CD1c-positive myeloid dendritic cell (primary cell): ENCODE data around the gene TNIP1.

Experiments used
- DNase-seq: peaks from one replicate; pipeline ENCODE4 v3.0.0-alpha.2; 2016; ENCODE audit errors: extremely low spot score

The TNIP1 gene

DNA sequence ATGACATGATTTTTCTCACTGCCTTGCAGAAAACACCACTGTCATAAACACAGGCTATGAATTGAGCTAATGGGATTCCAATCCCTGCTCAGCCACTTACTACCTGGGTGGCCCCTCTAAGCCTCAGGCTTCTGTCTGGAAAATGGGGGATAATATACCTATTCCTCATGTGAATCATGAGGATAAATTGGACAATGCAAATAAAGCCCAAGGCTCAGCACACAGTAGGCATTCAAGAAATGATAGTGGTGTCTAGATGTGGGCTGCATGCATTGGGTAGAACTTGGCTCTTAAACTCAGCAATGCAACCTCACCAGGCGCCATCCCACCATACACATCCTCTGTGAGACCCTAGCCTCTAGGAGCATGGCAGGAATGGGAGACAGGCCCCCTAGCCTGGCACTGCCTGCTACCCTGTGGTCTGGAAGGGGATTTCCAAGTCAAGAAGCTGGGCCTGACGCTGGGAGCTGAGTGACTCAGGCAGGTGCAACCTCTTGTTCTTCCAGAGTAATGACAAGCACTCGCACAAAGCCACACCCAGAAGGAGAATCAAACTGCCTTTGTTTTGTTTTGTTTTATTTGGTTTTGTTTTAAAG is 2.3 kb upstream of the TNIP1 start:
- DNase-seq = peak; percentile 65

DNA sequence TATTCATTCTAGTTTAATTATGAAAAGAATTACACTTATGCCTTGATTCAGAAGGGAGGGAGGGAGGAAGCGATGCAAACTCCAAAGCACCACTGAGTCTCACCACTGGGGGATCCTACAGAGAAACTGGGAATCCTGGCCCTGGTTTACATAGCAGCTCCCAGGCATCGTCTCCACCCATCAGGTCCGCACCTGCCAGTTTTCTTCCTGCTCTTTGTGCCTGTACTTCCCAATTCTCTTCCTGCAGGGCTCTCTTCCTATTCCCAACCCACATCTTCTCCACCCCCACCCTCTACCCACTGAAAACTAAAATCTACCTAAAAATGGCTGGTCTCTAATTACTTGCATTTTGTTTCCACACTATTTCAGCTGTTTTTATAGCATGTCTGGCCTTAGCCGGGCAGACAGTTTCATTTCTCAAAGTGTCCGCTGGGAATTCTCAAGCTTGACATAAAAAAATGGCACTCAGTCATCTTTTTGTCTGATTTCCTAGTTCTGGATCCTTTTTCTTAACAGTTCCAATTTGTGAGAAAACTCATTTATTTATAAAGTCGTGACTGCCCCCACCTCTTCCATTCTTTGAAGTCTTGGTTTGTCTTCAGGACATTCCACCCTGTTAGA is 1.6 kb upstream of the TNIP1 start:
- DNase-seq = peak; percentile 32

DNA sequence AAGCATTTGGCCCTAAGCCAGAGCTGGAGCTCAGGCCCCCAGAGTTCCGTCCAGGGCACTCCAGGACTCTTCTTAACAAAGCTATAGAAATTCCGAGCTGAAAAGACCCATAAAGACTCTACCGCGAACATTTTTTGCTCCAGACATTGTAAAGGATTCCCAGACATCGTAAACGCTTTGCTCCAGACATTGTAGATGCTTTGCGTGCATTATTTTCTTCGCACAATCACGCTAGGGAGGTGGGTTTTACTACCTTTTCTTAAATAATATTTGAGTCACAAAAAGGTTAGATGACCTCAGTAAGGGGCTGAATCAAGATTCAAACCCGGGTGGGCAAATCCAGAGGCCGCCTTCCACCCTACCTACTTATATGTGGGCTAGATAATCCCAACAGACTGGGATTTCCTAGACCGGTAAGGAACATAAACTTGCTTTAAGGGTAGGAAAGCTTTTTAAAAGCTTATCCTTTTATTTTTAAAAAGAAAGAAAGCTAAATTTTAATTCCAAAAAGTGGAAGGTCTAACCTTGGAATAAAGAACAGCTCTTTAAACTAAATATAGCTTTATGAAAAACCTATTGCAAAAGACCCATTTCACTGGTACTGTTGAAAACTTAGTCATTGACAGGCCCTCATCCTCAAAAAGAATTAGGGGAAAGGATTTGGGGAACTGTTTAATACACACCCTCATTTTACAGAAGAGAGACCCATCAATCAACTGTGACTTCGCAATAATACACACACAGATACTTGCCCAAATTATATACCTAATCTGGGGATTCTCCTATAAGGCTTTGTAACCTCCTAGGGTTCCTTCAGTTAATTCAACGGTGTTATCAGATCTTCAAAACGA is 822 bp upstream of the TNIP1 start:
- DNase-seq = peak; percentile 80

DNA sequence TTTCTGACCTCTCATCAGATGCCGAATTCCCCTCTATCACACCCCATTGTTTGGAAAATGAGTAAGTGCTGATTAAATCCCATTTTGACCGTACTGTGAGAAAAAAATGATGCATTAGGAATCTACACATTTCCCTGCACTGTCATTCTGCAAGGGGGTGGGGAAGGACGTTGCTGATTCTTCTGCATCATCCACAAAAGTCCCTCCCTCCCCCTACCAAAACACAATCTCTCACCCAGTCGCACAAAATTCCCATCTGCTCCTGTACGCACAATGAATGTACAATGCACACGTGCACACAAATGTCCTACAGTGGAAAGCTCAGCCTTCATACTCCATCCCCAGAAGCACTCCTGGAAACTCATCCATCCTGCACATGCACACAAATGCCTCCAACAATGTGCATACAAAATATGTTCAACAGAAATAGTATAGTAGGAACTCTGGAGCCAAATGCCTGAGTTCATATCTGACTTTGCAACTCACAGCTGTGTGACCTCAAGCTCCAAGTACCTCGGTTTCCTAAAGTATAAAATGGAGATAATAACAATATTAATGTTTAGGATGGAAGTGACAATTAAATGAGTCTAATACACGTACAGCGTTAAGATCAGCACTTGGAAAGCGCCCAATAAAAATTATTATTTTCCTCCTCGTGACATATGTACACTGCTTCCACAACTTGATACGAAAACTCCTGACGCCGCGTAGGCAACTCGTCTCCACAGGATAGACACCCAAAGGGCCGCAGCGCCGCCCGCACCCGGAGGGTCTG is 809 bp downstream of the TNIP1 start:
- DNase-seq = peak; percentile 29

DNA sequence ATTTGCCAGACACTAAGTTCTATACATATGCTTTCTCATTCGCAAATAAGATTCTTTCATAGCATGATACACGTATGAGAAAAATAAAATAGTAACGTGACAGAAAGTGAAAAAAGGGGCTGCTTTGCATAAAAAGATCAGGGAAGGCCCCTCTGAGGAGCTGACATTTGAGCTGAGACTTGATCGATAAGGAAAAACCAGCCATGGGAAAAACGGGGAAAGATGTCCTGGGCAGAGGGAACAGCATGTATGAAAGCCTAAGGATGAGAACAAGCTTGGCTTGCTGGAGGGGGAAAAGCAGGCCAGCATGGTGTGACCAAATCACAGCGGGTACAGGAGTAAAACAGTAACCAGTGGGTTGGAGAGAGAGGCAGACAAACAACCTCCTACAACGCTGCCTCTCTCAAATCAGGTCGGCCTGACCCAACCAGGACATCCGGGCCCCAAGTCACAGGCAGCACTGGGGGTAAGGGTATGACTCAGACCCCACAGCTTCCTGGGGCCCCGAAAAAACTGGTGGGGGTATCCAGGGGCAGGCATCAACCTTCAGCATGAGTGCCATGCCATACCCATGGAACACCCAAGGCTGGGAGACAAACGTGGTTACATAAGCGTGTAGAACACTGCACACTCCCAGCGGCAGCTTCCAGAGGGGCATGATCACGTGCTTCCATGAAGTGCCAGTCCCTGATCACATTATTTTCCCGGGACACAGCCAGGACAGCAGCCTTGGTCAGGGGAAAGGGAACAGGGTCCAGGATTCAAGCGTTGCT is 2.2 kb downstream of the TNIP1 start:
- DNase-seq = no peak

DNA sequence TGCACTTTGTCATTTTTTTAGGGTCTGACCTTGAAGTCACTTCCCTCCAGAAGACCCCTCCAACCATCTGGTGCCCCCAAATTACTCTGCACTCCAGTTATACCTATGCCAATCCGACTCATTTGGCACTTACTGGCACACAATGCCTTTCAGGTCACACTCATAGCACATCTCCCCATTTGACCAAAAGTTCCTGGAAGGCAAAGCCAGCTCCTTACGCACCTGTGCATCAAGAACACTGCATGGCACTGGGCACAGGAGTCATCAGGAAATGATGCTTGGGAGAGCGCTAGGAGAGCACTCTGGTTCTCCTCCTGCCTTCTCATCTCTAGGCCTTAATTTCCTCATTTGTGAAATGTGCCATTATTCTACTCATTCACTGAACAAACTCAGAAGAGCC is 2.9 kb downstream of the TNIP1 start:
- DNase-seq = no peak

DNA sequence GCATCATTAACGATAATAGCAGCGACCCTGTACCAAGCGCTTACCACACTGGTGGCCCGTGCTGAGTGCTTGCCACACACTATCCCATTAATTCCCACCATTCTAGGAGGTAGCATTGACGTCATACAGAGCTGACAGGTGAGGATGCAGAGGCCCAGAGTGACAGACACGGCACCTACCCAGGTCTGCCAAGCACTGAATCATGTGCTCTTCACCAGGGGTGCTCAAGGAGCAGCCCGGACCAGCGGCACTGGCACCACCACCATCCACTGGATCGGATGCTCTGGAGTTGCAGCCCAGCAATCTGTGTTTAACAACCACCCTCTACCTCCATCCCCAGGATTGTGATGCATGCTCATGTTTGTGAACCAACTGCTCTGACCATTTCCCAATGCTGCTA is 3.4 kb downstream of the TNIP1 start:
- no peak for DNase-seq

DNA sequence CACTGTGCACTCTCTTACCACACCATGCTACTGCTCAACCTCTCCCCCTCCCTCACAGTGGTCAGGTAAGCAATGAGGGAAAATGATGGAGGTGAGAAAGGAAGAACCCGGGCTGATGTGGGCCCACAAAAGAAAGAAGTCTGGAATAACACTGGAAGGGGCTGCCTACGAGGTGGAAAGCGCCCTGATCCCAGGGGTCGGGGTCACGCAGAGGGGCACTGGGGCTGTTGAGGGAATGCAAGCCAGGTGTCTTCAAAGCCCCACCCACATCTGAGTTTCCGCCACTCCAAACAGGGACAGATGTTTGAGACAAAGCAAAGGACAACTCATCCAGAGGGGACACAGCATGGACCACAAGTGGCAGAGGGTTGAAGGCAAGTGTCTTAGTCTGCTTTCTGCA is 4.2 kb downstream of the TNIP1 start:
- DNase-seq = no peak

DNA sequence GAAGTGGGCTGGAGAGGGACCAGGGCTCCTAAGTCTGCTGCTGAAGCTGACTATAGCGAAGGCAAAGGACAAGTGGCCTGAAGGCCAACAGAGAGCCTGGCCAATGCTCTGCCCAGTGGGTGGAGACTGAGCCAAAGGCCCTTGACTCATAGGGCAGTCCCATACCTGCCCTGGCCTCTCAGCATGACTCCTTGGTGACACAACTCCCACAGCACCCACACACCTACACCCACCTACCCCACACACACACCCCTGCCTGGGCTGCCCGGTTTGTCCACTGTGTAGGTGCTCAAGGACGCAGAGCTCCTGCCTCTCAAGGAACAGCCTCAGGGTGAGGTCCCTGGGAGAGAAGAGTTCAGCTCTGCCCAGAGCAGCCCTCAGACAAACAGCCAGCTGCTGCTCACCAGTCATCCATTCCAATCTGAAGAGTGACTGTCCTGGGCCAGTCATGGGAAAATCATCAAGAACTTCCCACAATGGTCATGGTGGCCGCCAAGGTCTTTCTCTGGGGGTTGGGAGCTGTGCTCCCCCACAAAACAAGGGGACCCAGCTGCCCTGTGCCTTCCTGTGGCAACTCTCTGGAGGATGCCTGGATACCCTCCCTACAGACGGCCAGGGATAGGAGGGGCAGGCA is 5.0 kb downstream of the TNIP1 start:
- no peak for DNase-seq

DNA sequence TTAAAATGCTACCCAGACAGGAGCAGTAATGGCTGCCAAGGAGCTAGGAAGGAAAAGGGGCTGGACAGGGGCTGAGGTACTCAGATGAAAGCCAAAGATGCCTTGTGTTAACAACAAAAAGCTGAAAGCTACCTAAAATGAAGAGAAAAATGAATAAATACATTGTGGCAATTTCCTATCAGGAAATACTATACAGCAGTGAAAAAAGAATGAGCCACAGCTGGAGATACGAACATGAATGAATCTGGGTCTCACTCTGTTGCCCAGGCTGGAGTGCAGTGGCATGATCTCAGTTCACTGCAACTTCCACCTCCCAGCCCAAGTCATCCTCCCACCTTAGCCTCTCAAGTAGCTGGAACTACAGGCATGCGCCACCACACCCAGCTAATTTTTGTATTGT is 6.3 kb downstream of the TNIP1 start:
- DNase-seq = no peak

DNA sequence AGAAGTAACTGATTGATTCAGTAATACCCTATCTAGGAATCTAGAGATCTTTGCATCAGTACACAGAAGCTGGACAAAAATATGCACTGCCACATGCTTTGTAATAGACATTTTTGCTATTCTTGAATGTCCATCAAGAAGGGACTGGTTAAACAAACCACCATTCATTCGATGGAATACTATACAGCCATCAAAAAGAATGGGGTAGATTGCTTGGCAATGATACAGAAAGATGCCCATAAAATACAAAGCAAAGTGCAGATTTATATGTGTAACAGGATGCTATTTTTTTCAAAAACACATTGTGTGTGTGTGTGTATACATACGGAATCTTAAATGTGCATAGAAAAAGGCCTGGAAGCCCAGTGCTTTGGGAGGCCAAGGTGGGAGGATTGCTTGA is 7.6 kb downstream of the TNIP1 start:
- no peak for DNase-seq

DNA sequence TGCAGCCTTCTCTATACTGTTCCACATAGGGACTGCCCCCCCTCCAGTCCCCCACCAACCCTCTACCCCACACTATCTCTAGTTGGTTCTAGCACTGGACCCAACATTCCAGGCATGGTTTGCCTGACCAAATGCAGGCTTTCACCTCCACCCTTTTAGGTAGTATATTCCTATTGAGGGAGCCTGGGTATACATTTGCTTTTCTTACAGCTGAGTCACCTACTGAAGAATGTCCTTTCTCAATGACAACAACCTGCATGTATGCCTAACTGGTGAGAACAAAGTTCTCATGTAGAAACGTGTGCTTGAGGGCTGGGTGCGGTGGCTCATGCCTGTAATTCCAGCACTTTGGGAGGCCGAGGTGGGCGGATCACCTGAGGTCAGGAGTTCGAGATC is 8.2 kb downstream of the TNIP1 start:
- DNase-seq = no peak

DNA sequence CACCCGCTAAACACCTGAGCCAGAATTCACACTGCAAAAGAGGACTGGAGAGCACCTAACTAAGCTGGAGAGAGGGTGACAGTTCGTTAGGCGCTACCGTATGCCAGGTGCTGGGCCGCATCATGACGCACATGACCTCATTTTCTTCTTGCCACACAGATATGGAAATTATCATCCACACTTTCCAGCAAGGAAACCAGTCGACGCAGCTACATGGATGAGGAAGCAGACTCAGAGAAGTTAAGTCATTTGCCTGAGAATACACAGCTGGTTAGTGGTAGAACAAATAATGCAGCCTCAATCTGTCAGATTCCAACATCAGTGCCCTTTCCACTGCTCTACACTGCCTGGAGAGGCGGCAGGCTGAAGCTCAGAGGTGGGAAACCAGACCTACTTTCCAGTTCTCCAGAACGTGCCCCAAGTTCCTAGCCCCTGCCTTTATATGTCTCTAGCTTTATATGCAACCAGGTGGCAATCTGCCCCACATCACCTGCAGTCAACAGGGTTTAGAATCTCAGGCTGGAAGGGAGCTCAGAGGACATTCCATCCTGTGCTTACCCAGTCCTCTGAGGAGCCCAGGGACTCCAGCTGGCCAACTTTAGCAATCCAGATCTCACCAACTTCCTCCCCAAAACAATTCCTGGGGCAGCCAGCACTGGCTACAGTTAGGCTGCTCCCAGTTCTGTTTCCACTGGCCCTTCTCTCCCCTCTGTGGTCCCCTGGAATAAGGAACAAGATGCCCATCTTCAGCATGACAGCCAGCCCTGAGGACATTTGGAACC is 8.8 kb downstream of the TNIP1 start:
- no peak for DNase-seq

DNA sequence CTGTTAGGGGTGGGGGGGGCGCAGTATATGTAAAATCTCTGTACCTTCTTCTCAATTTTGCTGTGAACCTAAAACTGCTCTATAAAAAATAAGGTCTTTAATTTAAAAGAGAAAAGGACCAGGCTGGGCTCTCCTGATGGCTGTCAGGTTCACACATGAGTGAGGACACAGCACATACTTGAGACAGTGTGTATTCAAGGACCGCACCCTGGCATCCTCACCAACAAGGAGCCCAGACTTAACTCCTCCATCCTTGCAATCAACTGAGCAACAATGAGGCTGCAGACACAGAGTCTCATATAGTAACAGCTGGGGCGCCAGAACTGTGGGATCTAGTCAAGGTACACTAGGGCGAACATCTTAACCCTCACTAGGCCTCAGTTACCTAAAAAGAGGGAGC is 9.8 kb downstream of the TNIP1 start:
- no peak for DNase-seq

DNA sequence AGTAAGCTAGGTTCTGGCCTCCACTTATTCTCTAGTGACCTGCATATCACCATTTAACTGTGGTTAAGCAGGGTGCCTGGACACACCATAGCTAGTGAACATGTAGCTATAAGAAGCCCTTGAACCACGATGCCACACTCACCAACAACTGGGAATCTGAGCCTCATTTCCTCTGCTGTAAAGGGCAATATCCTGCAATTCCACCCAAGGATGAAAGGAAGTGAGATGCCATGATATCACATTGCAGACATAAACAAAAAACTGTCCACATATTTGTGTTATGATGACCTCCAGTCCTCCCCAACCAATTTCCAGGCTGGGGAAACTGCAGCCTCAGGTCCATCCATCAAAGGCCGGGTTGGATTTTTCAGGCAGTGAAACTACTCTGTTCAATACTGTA is 10.4 kb downstream of the TNIP1 start:
- DNase-seq = no peak

DNA sequence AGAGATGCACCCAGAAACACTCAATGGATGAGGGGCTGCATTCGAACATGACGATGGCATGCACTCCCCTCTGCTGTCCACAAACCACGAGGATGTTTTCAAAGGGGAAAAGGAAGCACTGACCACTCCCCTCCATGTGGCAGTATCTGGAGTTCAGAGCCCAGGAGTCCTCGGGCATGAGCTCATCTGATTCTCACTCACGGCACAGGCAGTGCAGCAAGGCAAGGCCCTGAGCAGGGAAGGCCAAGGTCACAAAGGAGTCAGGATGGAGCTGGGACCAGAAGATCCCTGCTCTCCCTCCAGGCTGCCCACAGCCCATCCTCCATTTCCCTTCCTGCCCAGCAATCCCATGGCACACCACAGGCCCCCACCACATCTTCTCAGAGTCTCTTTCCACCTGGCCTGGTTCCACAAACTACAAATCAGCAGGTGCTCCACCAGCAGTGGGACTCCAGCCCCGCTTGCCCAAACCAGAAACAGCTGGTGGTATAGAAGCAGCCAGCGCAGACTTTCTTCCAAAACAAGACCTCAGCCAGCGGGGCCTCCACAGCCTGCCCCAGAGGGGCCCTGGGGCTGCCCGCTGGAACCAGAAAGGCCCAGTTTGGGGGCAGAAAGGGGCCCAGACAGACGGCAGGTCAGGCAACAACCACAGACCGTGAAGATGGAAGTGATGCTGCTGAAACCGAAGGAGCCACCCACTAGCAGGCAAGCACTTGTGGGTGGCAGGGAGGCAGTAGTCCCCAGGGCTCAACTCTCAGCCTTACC is 12.2 kb downstream of the TNIP1 start:
- no peak for DNase-seq

DNA sequence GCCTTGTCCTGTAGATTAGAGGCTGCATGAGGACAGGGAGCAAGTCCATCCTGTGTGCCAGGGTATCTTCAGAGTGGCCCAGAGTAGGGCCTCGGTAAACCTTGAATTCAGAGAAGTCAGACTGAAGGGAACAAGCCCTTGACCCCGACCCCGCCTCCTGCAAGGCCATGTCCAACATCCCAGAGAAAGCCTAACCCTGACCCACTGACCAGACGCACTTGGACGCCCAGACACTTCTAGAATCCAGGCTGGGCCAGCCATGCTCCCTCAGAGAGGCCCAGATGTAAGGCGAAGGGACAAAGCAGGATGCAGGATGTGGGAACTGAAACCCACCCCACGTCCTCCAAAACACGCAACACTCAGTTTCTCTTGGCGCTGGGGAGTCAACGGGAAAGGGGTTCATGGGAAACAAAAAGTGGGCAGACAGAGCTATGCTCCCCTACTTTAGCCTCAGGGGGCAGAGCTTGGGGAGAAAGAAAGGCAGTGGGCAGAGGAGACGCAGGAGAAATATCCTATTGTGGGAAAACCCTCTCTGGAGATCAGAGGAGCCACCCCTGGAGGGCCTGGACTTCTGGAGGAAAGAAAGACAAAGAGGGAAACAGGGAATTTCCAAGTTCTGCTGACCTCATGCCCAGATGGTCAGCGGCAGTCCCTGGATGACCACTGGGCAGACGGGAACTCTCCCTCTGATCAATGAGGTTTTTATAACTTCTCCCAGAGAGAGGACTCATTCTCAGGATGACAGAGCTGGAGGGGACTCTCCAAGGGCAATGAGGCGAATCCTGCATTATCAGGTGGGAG is 13.0 kb downstream of the TNIP1 start:
- DNase-seq = peak; percentile 68

DNA sequence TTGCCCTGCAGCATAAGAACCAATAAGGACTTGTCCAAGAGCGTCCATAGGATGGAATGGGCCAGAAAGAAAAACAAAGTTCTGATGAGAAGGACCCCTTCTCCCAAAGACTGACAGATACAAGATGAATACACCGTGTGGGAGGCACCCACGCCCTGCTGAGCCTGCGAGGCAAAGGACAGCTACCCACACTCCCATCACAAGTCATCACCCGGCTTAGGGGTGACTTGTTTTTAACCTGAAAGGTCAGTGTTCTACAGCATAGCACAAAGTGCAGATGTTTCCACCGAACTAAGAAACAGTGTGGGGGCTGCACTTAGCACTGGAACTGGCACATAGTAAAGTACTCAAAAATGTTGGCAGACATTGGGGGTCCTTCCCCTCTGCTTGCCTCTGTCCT is 13.9 kb downstream of the TNIP1 start:
- no peak for DNase-seq

DNA sequence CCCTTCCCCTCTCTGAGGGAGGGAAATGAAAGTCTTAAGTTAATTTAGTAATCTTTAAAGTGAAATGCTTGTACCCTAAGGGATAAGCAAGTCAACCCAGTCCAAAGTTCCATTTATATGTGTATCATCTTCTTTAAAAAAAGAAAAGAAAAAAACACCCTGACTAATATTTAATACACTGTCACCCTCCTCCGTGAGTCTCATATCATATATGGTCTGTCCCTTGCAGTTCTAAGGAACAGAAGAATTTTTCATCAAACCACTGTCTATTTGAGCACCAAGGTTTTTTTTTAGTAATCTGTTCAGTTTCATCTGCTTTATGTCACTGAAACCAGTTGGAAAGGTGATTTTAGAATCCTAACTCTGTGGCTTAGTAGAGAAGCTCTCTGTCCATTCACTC is 15.2 kb downstream of the TNIP1 start:
- no peak for DNase-seq
